ENCODE results near the gene CACNG1. TPM values are rescaled to one million over a fixed set of nuclear protein-coding genes. Genes with fewer than 3 reads are reported as not detected.
A peak's percentile ranks its signal among the peaks of the same experiment; 100 is the strongest.
"Not testable (repeated sequence)": the region's sequence is repeated elsewhere in the genome, so short reads cannot be mapped to it uniquely, and the experiment has no call there.

The CACNG1 gene
- total RNA-seq, 1 donor from 2014 or later, result not detected

DNA sequence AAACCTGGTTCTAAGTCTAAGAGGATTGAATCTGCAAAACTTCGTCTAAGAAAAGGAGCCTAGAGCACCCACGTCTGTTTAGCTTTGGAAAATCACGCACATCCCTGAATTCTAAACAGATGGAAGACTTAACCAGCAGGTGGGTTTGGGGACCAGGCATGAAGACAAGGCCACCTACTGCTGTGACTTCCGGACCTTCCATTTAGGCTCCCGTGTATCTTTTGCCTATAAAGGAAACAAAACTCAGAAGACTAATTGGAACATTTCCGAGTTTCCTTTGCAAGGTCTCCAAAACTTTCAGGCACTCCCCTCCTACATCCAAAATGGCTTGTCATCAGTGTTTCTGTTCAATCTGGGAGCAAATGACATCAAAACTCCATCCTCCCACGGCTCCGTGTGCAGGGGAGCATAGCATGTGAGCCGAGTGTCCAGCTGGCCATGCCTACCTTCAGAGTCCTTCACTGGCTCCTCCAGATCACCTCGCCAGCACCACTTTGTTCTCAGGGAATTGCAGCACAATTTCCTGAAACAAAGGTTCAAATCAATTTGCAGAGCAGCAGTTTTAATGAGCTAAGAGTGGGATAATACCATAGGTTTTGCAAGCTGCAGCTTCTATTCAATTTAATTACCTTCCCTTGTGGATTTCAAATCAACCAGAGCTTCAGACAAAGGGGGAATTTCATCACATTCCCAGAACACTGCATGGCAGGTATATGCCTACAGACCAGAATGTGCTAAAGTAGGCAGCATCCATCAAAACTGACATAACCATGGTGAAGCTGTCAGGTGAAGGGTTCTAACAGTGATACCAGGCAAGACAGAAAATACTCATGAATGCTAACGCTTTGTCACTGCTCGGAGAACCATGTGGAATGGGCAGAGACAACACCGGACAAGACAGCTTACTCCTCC lies 23.5 kb downstream of the CACNG1 start:
- DNase-seq (ENCODE audit: low spot score), result no peak
- intact Hi-C loops (cut with DNase I), result no loop called here

DNA sequence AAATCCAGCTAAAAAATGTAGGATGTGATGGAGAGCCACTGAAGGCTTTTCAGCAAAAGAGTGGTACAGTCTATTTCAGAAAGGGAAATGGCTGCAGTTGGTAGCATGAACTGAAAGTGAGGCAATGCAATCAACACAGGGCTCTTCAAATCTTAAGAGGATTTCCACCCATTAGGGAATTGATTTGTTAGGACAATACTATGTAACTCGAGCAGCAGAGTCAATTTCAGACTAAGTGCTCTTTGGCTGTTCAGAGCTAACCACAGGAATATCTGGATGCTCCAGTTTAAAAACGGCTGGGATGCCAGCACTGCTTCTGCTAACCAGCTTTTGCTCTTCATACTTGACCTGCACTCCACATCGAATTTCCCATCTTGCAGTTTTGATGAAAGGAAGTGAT lies 24.6 kb downstream of the CACNG1 start:
- DNase-seq (ENCODE audit: low spot score), result no peak

DNA sequence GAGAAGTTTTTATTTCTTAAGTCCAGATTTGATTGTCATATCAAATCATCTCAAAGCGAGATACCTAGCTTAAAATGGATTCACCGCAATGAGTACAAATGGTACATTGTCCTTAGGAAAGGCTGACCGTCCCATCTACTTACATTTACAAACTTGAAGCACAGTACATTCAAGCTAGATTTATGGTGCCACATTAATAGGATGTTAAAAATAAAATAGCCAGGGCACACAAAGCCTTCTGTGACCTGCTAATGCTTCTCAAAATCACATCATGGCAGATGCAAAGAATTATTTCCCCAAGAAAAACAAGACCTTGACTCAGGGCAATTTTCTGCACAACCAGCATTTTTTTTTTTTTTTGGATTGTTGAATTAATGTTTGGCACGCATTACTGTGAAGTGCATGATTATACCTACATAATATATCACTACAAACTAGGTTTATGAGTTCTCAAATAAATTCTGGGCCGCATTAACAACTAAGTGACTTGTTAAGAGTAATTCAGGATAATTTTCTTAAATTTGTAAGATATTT lies 25.3 kb downstream of the CACNG1 start:
- intact Hi-C loops (cut with DNase I), result no loop called here
- no peak for DNase-seq (ENCODE audit: low spot score)

More for the DNA sequence above, 24.6 kb downstream of the CACNG1 start:
- intact Hi-C loops (cut with DNase I), result no loop called here

DNA sequence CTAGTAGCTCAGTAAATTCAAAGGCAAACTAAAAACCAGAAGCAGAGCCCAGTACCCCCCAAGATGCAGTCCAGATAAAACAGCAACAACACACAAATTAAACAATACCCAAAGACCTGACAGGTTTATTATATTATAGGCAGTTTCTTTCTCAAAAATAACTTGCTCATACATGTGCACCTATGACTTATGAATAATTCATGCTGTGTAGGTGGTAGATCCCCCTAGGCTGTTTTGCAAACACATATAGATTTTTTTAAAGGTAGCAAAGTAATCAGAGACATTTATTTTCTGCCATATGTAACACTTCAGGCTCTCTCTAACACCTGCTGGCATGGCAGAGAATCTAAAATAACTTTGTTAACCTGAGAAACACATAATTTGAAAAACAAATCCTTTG lies 27.2 kb downstream of the CACNG1 start:
- no peak for DNase-seq (ENCODE audit: low spot score)
- intact Hi-C loops (cut with DNase I), result no loop called here

DNA sequence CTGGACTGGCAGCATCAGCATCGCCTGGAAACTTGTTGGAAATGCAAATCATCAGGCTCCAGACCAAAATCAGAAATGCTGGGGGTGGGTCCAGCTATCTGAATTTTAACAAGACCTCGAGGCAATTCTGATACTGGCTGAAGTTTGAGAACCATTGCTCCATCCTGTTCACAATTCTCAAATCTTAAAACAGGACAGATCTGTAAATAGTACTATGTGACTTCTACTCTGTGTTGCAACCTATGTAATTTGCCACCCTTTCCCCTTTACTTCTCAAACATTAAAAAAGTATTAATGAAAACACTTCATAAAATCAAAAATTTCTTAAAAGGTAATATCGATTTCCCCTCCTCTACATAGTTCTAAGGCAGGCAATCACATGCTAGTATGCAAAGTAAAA lies 28.5 kb downstream of the CACNG1 start:
- DNase-seq (ENCODE audit: low spot score), result no peak

DNA sequence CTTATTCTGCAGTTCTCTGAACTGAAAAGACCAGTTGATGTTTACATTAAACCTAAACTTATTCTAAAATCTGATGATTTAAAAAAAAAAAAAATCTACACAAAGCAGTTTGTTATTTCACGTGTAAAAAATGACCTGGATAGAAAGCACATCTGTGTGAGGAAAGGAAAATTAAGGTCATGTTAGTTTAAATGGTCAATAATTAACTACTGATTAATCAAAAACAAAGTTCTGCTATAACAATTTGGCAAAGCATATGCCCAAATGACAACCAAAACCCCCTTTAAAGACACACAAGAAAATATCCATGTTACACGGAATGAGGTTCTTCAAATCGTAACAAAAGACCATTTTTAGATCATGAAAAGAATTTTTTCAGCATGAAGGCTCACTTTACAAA lies 30.4 kb downstream of the CACNG1 start:
- intact Hi-C loops (cut with DNase I), result no loop called here
- DNase-seq (ENCODE audit: low spot score), result no peak

More for the DNA sequence above, 28.5 kb downstream of the CACNG1 start:
- intact Hi-C loops (cut with DNase I), result no loop called here

DNA sequence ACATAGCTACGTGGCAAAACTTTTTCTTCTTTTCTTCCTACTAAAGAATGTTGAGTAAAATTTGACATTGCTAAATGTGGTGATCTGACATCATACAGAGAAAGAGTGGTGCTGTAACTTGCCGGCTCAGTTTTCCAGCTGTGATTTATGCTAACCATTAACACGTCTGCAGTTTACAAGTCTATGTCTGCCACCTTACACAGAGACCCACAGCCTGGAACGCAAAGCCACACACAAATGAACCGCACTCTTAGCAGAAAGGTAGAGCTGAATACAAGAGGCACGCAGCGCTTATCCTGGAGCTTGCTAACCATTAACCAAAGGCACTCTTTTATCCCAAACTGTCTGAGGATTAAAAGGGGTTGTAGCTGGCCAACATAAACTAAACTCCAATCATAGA lies 31.9 kb downstream of the CACNG1 start:
- no peak for DNase-seq (ENCODE audit: low spot score)
- intact Hi-C loops (cut with DNase I), result no loop called here

DNA sequence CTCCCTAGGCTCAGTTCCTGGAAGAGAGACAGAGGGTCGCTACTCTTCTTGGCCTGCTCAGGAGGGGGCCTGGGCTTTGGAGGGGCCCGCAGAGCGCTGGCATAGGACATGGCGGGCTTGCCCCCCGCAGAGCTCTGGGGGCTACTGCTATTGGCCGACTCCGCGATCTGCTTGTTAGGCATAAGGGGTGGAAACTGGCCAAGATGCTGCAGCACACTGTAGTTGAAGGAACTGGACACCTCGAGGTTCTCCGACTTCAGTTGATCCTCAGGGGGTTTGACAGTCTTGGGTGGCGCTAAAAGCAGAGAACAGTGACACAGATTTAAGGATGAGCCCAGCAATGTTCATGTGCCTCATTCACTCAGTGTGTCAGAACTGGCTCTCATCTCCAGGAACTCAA lies 33.9 kb downstream of the CACNG1 start:
- DNase-seq (ENCODE audit: low spot score), result peak; percentile 54
- intact Hi-C loops (cut with DNase I), result no loop called here

DNA sequence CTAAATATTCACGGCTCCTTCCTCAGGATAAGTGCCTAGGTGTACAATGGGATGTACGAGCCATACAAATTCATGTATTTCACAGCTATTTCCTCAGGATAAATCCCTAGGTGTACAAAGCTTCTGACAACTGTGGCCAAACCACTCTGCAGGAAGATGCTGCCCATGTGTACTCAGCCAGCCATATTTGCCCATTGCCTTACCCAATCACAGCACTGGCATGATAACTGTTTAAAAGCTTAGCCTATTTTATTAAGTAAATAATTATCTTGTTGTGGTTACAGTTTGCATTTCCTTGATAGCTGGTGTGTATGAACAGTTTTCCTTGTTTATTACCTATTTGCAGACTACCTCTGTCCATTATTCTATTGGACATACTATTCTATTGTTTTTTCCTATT lies 35.1 kb downstream of the CACNG1 start:
- intact Hi-C loops (cut with DNase I), result no loop called here
- DNase-seq (ENCODE audit: low spot score), result no peak

DNA sequence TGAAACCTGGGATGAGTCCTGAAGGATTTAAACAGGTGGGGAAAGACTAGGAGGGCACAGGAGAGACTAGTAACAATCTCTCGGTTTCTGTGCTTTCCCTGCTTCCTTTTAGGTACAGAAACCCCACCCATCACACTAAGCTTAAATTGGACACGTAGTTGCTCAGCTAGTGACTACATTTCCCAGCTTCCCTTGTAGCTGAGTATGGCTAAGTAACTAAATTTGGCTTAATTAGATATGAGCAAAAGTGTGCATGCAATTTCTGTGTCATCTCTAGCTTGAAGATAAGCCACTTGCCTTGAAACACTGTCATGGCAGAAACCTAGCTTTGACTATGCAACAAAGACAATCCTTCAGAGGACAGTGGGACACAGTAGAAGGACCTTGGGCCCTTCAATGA lies 36.5 kb downstream of the CACNG1 start:
- no peak for DNase-seq (ENCODE audit: low spot score)
- intact Hi-C loops (cut with DNase I), result no loop called here

DNA sequence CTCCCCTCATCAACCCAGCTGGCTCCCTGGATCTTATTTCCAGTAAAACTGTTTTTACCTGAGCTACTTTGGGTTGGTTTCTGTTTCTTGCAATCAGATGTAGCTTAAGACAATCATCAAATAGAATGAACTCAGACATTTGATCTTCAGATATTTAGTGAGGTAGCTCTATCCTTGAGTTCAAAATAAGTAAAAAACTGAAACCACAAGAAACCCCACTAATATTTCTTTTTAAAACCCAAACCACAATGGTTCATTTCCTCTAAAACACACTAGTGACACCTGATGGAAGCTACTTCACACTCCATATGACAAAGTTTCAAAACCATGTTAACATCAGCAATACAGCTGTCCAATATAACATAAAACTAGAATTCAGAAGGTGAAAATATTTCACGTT lies 37.8 kb downstream of the CACNG1 start:
- intact Hi-C loops (cut with DNase I), result no loop called here
- DNase-seq (ENCODE audit: low spot score), result no peak

DNA sequence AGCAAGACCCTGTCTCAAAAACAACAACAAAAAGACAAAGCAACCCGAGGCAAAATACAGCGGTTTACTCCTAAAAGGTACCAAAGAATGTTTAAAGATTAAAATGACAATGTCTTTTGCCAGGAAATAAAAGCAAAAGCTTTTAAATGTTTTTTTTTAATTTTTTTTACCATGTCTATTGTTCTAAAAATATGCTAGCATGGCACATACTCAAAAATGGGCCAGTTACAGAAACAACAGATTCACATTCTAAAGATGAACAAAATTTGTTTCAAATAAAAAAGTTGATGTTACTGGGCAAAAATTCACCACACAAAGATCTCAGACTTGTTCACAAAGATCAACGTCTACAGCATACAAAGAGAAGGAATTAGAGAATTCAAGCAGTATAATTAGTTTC lies 41.1 kb downstream of the CACNG1 start:
- intact Hi-C loops (cut with DNase I), result no loop called here
- no peak for DNase-seq (ENCODE audit: low spot score)

DNA sequence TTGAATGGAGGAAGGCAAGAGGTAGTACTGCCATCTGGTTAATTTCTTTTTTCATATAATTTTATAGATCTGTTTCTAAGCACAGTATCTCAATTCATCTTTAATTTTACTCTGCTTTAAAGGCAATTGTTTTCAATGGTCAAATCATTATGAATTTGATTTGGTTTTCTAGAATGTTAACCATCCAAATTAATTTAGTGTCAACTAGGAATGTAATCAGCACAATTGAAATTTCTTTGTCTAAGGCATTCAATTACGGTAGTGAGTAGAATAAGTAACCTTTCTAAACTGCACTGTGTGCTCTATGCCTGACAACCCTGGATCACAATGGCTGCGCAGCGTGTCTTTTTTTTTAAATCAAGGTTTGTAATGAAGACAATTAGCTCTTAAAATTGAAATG lies 44.3 kb downstream of the CACNG1 start:
- DNase-seq (ENCODE audit: low spot score), result no peak
- intact Hi-C loops (cut with DNase I), result no loop called here

DNA sequence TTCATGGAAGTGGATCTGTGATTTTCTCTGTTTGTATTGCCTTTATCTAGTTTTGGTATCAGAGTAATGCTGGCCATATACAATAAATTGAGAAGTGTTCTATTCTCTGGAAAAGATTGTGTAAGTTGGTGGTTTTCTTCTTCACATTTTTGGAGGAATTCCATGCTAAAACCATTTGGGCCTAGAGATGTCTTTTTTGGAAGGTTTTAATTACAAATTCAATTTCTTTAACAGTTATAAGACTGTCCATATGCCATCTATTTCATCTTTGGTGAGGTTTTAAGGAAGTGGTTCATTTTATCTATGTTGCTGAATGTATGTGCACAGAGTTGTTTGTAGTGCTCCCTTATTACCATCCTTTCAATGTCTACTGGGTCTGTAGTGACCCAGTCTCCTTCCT lies 46.0 kb downstream of the CACNG1 start:
- intact Hi-C loops (cut with DNase I), result no loop called here
- DNase-seq (ENCODE audit: low spot score), result no peak

DNA sequence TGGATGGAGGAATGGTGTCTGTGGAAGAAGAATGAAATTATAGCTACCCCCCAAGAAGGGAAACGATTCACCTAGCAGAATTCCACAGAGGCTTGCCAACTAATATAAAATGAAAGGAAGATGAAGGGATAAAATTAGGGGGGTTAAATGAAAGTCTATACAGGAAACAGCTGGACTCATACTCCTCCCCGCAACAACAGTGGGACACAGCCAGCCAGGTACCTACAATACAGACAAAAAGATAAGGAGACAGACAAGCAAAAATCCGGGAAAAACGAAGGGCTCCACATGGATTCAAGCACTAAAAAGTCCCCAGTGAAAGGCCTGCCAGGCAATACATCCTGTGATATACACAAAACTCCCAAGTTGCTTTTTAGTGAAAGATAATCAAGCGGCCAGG lies 47.9 kb downstream of the CACNG1 start:
- intact Hi-C loops (cut with DNase I), result no loop called here

DNA sequence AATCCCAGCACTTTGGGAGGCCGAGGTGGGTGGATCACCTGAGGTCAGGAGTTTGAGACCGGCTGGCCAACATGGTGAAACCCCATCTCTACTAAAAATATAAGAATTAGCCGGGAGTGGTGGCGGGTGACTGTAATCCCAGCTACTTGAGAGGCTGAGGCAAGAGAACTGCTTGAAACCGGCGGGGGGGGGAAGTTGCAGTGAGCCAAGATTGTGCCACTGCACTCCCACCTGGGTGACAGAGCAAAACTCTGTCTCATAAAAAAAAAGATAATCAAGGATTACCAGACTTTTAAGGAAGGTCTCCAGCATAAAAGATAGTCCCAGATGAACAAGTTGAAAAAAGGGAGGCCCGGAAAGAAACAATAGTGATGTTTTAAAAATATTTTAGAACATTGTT lies 48.4 kb downstream of the CACNG1 start:
- intact Hi-C loops (cut with DNase I); DNase-seq (ENCODE audit: low spot score): not testable (repeated sequence)

More for the DNA sequence above, 47.9 kb downstream of the CACNG1 start:
- no peak for DNase-seq (ENCODE audit: low spot score)

DNA sequence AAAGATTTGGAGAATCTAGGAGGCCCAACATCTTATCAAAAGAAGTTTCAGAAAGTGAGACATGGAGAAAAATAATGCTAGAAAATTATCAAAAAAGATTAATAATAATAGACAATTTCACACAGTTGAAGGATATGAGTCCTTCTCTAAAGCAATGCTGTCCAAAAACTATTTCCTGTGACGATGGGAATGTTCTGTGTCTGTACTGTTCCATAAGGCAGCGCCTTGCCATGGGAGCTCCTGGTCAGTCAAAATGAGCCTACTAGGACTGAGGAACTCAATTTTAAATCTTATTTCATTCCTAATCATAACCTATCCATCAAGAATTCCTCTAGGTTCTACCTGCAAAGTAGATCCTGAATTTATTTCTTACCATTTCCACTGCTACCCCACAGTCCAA lies 49.0 kb downstream of the CACNG1 start:
- intact Hi-C loops (cut with DNase I), result no loop called here
- DNase-seq (ENCODE audit: low spot score), result no peak

DNA sequence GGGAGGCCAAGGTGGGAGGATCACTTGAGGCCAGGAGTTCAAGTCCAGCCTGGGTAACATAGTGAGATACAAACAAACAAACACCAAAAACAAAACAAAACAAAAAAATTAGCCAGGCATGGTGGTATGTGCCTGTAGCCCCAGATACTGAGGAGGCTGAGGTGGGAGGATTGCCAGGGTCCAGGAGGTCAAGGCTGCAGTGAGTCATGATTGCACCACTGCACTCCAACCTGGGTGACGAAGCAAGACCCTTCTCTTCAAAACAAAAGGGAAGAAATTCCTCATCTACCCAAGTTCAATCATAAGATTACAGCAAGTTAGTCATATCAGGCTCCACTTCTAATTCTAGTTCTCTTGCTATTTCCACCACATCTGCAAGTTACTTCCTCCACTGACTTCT lies 50.9 kb downstream of the CACNG1 start:
- DNase-seq (ENCODE audit: low spot score); intact Hi-C loops (cut with DNase I): not testable (repeated sequence)

DNA sequence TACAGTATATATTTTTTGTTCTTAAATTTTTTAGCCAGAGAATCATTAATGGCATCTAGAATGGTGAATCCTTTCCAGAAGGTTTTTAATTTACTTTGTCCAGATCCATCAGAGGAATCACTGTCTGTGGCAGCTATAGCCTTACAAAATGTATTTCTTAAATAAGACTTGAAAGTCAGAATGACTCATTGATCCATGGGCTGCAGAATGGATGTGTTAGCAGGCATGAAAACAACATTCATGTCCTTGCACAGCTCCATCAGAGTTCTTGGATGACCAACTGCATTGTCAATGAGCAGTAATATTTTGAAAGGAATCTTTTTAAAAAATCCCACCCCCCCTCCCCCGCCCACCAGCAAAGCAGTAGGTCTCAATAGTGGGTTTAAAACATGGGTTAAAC lies 51.4 kb downstream of the CACNG1 start:
- DNase-seq (ENCODE audit: low spot score), result no peak
- intact Hi-C loops (cut with DNase I), result no loop called here

DNA sequence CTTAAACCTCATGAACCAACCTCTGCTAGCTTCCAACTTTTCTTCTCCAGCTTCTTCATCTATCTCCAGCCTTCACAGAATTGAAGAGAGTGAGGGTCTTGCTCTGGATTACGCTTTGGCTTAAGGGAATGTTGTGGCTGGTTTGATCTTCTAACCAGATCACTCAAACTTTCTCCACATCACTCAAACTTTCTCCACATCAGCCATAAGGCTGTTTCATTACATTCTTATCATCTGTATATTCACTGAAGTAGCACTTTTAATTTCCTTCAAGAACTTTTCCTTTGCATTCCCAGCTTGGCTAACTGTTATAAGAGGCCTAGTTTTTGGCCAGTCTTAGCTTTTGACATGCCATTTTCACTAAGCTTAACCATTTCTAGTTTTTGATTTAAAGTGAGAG lies 52.3 kb downstream of the CACNG1 start:
- DNase-seq (ENCODE audit: low spot score), result no peak
- intact Hi-C loops (cut with DNase I), result no loop called here

DNA sequence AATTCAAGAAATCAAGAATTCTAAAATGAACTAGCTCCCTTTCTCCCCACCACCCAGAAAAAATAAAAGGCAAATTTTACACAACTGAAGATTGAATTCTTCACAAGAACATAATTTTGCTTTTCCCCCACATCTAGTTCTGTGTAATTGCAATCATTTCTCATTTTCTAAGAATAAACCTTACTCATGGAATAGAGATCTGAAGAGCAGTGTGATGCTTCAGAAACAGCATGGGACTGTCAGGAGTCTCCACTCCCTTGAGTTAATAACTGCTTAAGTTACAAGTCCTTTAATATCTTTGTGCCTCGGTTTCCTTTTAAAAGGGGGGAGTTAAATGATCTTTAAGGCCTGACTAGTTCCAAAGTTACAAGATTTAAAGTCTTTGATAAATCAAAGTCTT lies 53.7 kb downstream of the CACNG1 start:
- intact Hi-C loops (cut with DNase I), result no loop called here

More for the DNA sequence above, 53.7 kb downstream of the CACNG1 start:
- no peak for DNase-seq (ENCODE audit: low spot score)

All from cardiac septum (tissue), 1 donor.